PC-3 (cell line): Measurements from ENCODE around the gene ATG5. TPM values are rescaled to one million over a fixed set of nuclear protein-coding genes. Genes with fewer than 3 reads are reported as not detected.

Experiments used
- ATAC-seq: fragments of 200-7000 bp; cut with Tn5 transposase; 2 replicates; pipeline ENCODE4 v1.9.1; 2020; ENCODE audit warnings: mild to moderate bottlenecking, moderate library complexity
- BruUV-seq: library from RNA; stranded (reverse); fragments of 400-500 nt; replicated peaks from 2 replicates; lab custom pipeline; 2021; lab: Mats Ljungman, UMichigan
- CTCF ChIA-PET: fragments of 300-600 bp; sonication (Branson Sonifier 250); formaldehyde crosslinking; loops from one replicate; lab custom pipeline; 2022; ENCODE audit warnings: antibody characterized with exemption; lab: Charles Lee
- POLR2A ChIA-PET: fragments of 300-600 bp; sonication (Branson Sonifier 250); formaldehyde crosslinking; loops from one replicate; lab custom pipeline; 2022; ENCODE audit warnings: antibody characterized with exemption; ENCODE audit not compliant: unreplicated experiment; lab: Charles Lee
- DNase-seq: peaks from one replicate; pipeline ENCODE4 v3.0.0-alpha.2; 2015
- H2AFZ ChIP-seq: fragments of 300-600 bp; sonication (generic); 2 replicates; pipeline ENCODE4 v1.6.0; 2016; ENCODE audit warnings: antibody characterized with exemption, low read length
- H3F3A ChIP-seq: fragments of 300-600 bp; sonication (generic); one replicate; pipeline ENCODE4 v1.6.0; 2017; ENCODE audit warnings: antibody characterized with exemption, low read length, control low read depth, mild to moderate bottlenecking; ENCODE audit not compliant: unreplicated experiment
- H3K27ac ChIP-seq: fragments of 300-600 bp; sonication (generic); 2 replicates; pipeline ENCODE4 v1.5.1; 2016; ENCODE audit warnings: mild to moderate bottlenecking, low read length
- H3K27me3 ChIP-seq: fragments of 300-600 bp; sonication (generic); 2 replicates; pipeline ENCODE4 v1.6.1; 2016; ENCODE audit warnings: low read length, mixed read lengths
- H3K36me3 ChIP-seq: fragments of 300-600 bp; sonication (generic); 2 replicates; pipeline ENCODE4 v1.6.1; 2016; ENCODE audit warnings: low read depth, mixed run types, low read length, mixed read lengths
- H3K4me1 ChIP-seq: fragments of 300-600 bp; sonication (generic); 2 replicates; pipeline ENCODE4 v1.5.1; 2016; ENCODE audit warnings: low read length; ENCODE audit not compliant: insufficient read depth
- H3K4me2 ChIP-seq: fragments of 300-600 bp; sonication (generic); 2 replicates; pipeline ENCODE4 v1.6.0; 2016; ENCODE audit warnings: low read length
- H3K4me3 ChIP-seq: fragments of 300-600 bp; sonication (generic); 2 replicates; pipeline ENCODE4 v1.5.1; 2016; ENCODE audit warnings: mild to moderate bottlenecking, low read length, mixed read lengths
- H3K79me2 ChIP-seq: fragments of 300-600 bp; sonication (generic); 2 replicates; pipeline ENCODE4 v1.6.1; 2017; ENCODE audit warnings: low read length, mixed read lengths
- H3K9ac ChIP-seq: fragments of 300-600 bp; sonication (generic); 2 replicates; pipeline ENCODE4 v1.6.0; 2016; ENCODE audit warnings: mild to moderate bottlenecking, low read length
- H3K9me2 ChIP-seq: fragments of 300-600 bp; sonication (generic); replicated peaks from 2 replicates; pipeline ENCODE4 v1.6.1; 2016; ENCODE audit warnings: mixed run types, low read length, mixed read lengths
- H3K9me3 ChIP-seq: fragments of 300-600 bp; sonication (generic); 2 replicates; pipeline ENCODE4 v1.6.1; 2016; ENCODE audit warnings: low read length, mixed read lengths
- H4K20me1 ChIP-seq: fragments of 300-600 bp; sonication (generic); 2 replicates; pipeline ENCODE4 v1.6.1; 2016; ENCODE audit warnings: low read length, mixed read lengths
- CTCF ChIP-seq: fragments of 300-600 bp; sonication (generic); conservative IDR thresholded peaks from 2 replicates; pipeline ENCODE4 v1.5.1; 2017; ENCODE audit warnings: antibody characterized with exemption, low read depth, mild to moderate bottlenecking, low read length
- EZH2 ChIP-seq: fragments of 300-600 bp; sonication (generic); IDR thresholded peaks from one replicate; pipeline ENCODE4 v1.6.1; 2017; ENCODE audit warnings: antibody characterized with exemption, mild to moderate bottlenecking, low read length; ENCODE audit not compliant: unreplicated experiment
- EZH2phosphoT487 ChIP-seq: fragments of 300-600 bp; sonication (generic); IDR thresholded peaks from 2 replicates; pipeline ENCODE4 v1.6.1; 2018; ENCODE audit warnings: mild to moderate bottlenecking, antibody characterized with exemption, low read length, borderline replicate concordance
- intact Hi-C: fragments of 100-400 bp; cut with micrococcal nuclease; formaldehyde crosslinking; loops from 2 replicates; pipeline ENCODE4 v1.9.0; 2023
- total RNA-seq: library from RNA; depleted of rRNA; stranded (reverse); fragments of >200 nt; gene quantifications from 2 replicates; pipeline ENCODE4 v1.2.3, GENCODE V29; 2014

The ATG5 gene
- total RNA-seq, 1 experiment from 2014 or later = 38.8 TPM

- POLR2A ChIA-PET = no interaction called here
- ATAC-seq = no peak
Observed at GRCh38 chr6:106300944-106301343, 24.6 kb downstream of the ATG5 start.

GRCh38 chr6:106300020-106300780 is 25.4 kb downstream of the ATG5 start:
- no peaks in the 10 kb centered on the region for H3K9me3 ChIP-seq
- BruUV-seq = no TSS peak
- H4K20me1 ChIP-seq = no peaks in the 10 kb centered on the region
- peaks cover 88% of the 10 kb centered on the region for H3K79me2 ChIP-seq
- no peaks in the 10 kb centered on the region for H3K36me3 ChIP-seq
- H2AFZ ChIP-seq = no peak overlapping the region
- no peak overlapping the region for H3K27ac ChIP-seq
- no peaks in the 10 kb centered on the region for H3K4me1 ChIP-seq
- no peak for DNase-seq
- no peak overlapping the region for H3K4me3 ChIP-seq
- H3F3A ChIP-seq = no peaks in the 10 kb centered on the region
- TF ChIP-seq EZH2phosphoT487 (no peak), CTCF (no peak), EZH2 (no peak)
- no peak for ATAC-seq
- no peak overlapping the region for H3K9ac ChIP-seq
- H3K9me2 ChIP-seq = no peaks in the 10 kb centered on the region
- CTCF ChIA-PET = no interaction called here
- POLR2A ChIA-PET = no interaction called here
- intact Hi-C loops = loop anchor here (2.0 to 5.0 kb wide), 5 partner anchors 75 to 868 kb away; no protein-coding TSS in a partner anchor
- H3K27me3 ChIP-seq = no peaks in the 10 kb centered on the region
- H3K4me2 ChIP-seq = no peak overlapping the region

More at GRCh38 chr6:106300944-106301343, 24.6 kb downstream of the ATG5 start:
- H3K4me1 ChIP-seq = no peaks in the 10 kb centered on the region
- no peak overlapping the region for H2AFZ ChIP-seq
- H3K9me2 ChIP-seq = no peaks in the 10 kb centered on the region
- CTCF ChIA-PET = interaction anchor here (0.6 to 0.8 kb wide), 2 partner anchors 76 to 211 kb away, joined by 3 read pairs; no protein-coding TSS in a partner anchor
- peaks cover 93% of the 10 kb centered on the region for H3K79me2 ChIP-seq
- TF ChIP-seq CTCF (peak; percentile 73), EZH2phosphoT487 (no peak)
- H3F3A ChIP-seq = no peaks in the 10 kb centered on the region
- H3K27me3 ChIP-seq = no peaks in the 10 kb centered on the region
- H3K4me3 ChIP-seq = no peak overlapping the region
- intact Hi-C loops = loop anchor here (2.0 to 5.0 kb wide), 5 partner anchors 76 to 869 kb away; no protein-coding TSS in a partner anchor
- BruUV-seq = no TSS peak
- H3K4me2 ChIP-seq = no peak overlapping the region
- DNase-seq = peak; percentile 59
- no peak overlapping the region for H3K9ac ChIP-seq
- no peak overlapping the region for H3K27ac ChIP-seq
- no peaks in the 10 kb centered on the region; the same call in 1 of the 2 replicates for H3K36me3 ChIP-seq
- H3K9me3 ChIP-seq = no peaks in the 10 kb centered on the region
- no peaks in the 10 kb centered on the region for H4K20me1 ChIP-seq

GRCh38 chr6:106293116-106293515 is 32.4 kb downstream of the ATG5 start:
- DNase-seq (no peak), ATAC-seq (no peak)
- H3K9me2 ChIP-seq = no peaks in the 10 kb centered on the region
- BruUV-seq = no TSS peak
- no peaks in the 10 kb centered on the region for H3F3A ChIP-seq
- POLR2A ChIA-PET = interaction anchor here (0.5 kb wide), 1 partner anchor 10 kb away, joined by 4 read pairs; no protein-coding TSS in a partner anchor
- H2AFZ ChIP-seq = no peak overlapping the region
- H3K4me1 ChIP-seq = peaks cover 4% of the 10 kb centered on the region; the same call in 1 of the 2 replicates
- peaks cover 57% of the 10 kb centered on the region for H3K79me2 ChIP-seq
- H3K9me3 ChIP-seq = no peaks in the 10 kb centered on the region
- no peaks in the 10 kb centered on the region for H3K27me3 ChIP-seq
- TF ChIP-seq EZH2 = no peak
- TF ChIP-seq EZH2phosphoT487 = no peak
- TF ChIP-seq CTCF = no peak
- no peak overlapping the region for H3K4me2 ChIP-seq
- no peak overlapping the region for H3K27ac ChIP-seq
- H3K9ac ChIP-seq = no peak overlapping the region
- no peaks in the 10 kb centered on the region for H4K20me1 ChIP-seq
- H3K4me3 ChIP-seq = no peak overlapping the region
- peaks cover 22% of the 10 kb centered on the region for H3K36me3 ChIP-seq
- intact Hi-C loops = no loop called here
- CTCF ChIA-PET = interaction anchor here (0.6 kb wide), 1 partner anchor 70 kb away, joined by 5 read pairs; no protein-coding TSS in a partner anchor
